IMR-90 (cell line): Measurements from ENCODE around the gene LMX1A. TPM values are rescaled to one million over a fixed set of nuclear protein-coding genes. Genes with fewer than 3 reads are reported as not detected.

Experiments
- ATAC-seq: fragments of 200-7000 bp; cut with Tn5 transposase; 2 replicates; pipeline ENCODE4 v1.9.1; 2020; ENCODE audit warnings: low read depth, mild to moderate bottlenecking, moderate library complexity
- BruUV-seq: library from RNA; stranded (reverse); fragments of 400-500 nt; replicated peaks from 2 replicates; lab custom pipeline; 2021; lab: Mats Ljungman, UMichigan
- CTCF ChIA-PET: fragments of 300-600 bp; formaldehyde crosslinking; extraction: SDS; loops from one replicate; lab custom pipeline; 2021; ENCODE audit warnings: antibody characterized with exemption; lab: Yijun Ruan, JAX
- POLR2A ChIA-PET: fragments of 300-600 bp; sonication (Branson Sonifier 250); formaldehyde crosslinking; loops from one replicate; lab custom pipeline; 2022; ENCODE audit warnings: antibody characterized with exemption; ENCODE audit not compliant: unreplicated experiment; lab: Charles Lee
- DNase-seq: peaks from one replicate; pipeline ENCODE4 v3.0.0; 2013
- H2AFZ ChIP-seq: replicated peaks from 2 replicates; pipeline ENCODE3; 2013; ENCODE audit warnings: low read length, mild to moderate bottlenecking; ENCODE audit not compliant: poor library complexity
- H2AK5ac ChIP-seq: 2 replicates; pipeline ENCODE4 v1.6.1; 2013; ENCODE audit warnings: low read depth, low read length, inconsistent platforms
- H2AK9ac ChIP-seq: replicated peaks from 2 replicates; pipeline ENCODE3; 2013; ENCODE audit warnings: mild to moderate bottlenecking, low read depth, low read length, moderate library complexity; ENCODE audit not compliant: poor library complexity
- H2BK120ac ChIP-seq: 2 replicates; pipeline ENCODE4 v1.6.1; 2013; ENCODE audit warnings: low read depth, low read length, inconsistent platforms
- H2BK15ac ChIP-seq: 3 replicates; pipeline ENCODE4 v1.6.1; 2013; ENCODE audit warnings: low read depth, low read length, inconsistent platforms
- H2BK20ac ChIP-seq: 2 replicates; pipeline ENCODE4 v1.6.1; 2013; ENCODE audit warnings: low read depth, mild to moderate bottlenecking, inconsistent platforms, low read length, moderate library complexity
- H2BK5ac ChIP-seq: 2 replicates; pipeline ENCODE4 v1.6.1; 2013; ENCODE audit warnings: mild to moderate bottlenecking, low read depth, low read length, inconsistent platforms; ENCODE audit not compliant: poor library complexity, severe bottlenecking
- H3K14ac ChIP-seq: replicated peaks from 2 replicates; pipeline ENCODE4 v1.6.1; 2013; ENCODE audit warnings: low read depth, low read length, inconsistent platforms
- H3K18ac ChIP-seq: 2 replicates; pipeline ENCODE4 v1.6.1; 2013; ENCODE audit warnings: low read depth, low read length, control low read depth
- H3K23ac ChIP-seq: 2 replicates; pipeline ENCODE4 v1.6.1; 2013; ENCODE audit warnings: low read depth, low read length, inconsistent platforms
- H3K27ac ChIP-seq: 2 replicates; pipeline ENCODE4 v1.5.1; 2013; ENCODE audit warnings: mild to moderate bottlenecking, control low read depth, low read length; ENCODE audit not compliant: insufficient read depth
- H3K27me3 ChIP-seq: 2 replicates; pipeline ENCODE4 v1.6.1; 2013; ENCODE audit warnings: low read length; ENCODE audit not compliant: control insufficient read depth, insufficient read depth
- H3K36me3 ChIP-seq: 2 replicates; pipeline ENCODE4 v1.6.1; 2013; ENCODE audit warnings: low read length, mixed read lengths; ENCODE audit not compliant: control insufficient read depth, insufficient read depth
- H3K4ac ChIP-seq: 2 replicates; pipeline ENCODE4 v1.6.1; 2013; ENCODE audit warnings: low read depth, low read length, inconsistent platforms
- H3K4me1 ChIP-seq: 2 replicates; pipeline ENCODE4 v1.6.1; 2013; ENCODE audit warnings: low read length, mixed read lengths; ENCODE audit not compliant: control insufficient read depth, insufficient read depth
- H3K4me2 ChIP-seq: 2 replicates; pipeline ENCODE4 v1.6.1; 2013; ENCODE audit warnings: low read depth, mild to moderate bottlenecking, control low read depth, low read length, moderate library complexity
- H3K4me3 ChIP-seq: 2 replicates; pipeline ENCODE4 v1.5.1; 2013; ENCODE audit warnings: low read depth, mild to moderate bottlenecking, control low read depth, low read length, moderate library complexity; ENCODE audit not compliant: insufficient read depth
- H3K56ac ChIP-seq: 2 replicates; pipeline ENCODE4 v1.6.1; 2013; ENCODE audit warnings: low read length, inconsistent platforms; ENCODE audit not compliant: insufficient read depth; ENCODE audit errors: extremely low read depth
- H3K79me1 ChIP-seq, 2 experiments: 2 replicates each; pipeline ENCODE4 v1.6.1; 2013; ENCODE audit warnings: low read length in 2 of 2, inconsistent platforms in 1 of 2, low read depth in 1 of 2
- H3K9ac ChIP-seq: 2 replicates; pipeline ENCODE4 v1.6.1; 2013; ENCODE audit warnings: low read depth, low read length, control low read depth
- H3K9me1 ChIP-seq: 2 replicates; pipeline ENCODE4 v1.6.1; 2013; ENCODE audit warnings: low read length, inconsistent platforms; ENCODE audit not compliant: insufficient read depth
- H3K9me3 ChIP-seq: 2 replicates; pipeline ENCODE4 v1.6.1; 2013; ENCODE audit warnings: low read length; ENCODE audit not compliant: control insufficient read depth, insufficient read depth
- H4K20me1 ChIP-seq: 2 replicates; pipeline ENCODE4 v1.6.1; 2013; ENCODE audit warnings: low read length, inconsistent platforms; ENCODE audit not compliant: insufficient read depth
- H4K5ac ChIP-seq: 2 replicates; pipeline ENCODE4 v1.6.1; 2013; ENCODE audit warnings: mild to moderate bottlenecking, low read depth, low read length, control low read depth
- H4K8ac ChIP-seq, 2 experiments: 2 replicates each; pipeline ENCODE4 v1.6.1; 2013; ENCODE audit warnings: low read depth in 2 of 2, low read length in 2 of 2, control low read depth in 1 of 2, inconsistent platforms in 1 of 2
- H4K91ac ChIP-seq: 2 replicates; pipeline ENCODE4 v1.6.1; 2013; ENCODE audit warnings: low read depth, low read length, inconsistent platforms; ENCODE audit not compliant: insufficient read depth
- CHD1 ChIP-seq: IDR thresholded peaks from 2 replicates; pipeline ENCODE4 v1.6.1; 2012; ENCODE audit warnings: low read depth, low read length, improper control_type of control experiment
- FOS ChIP-seq: fragments of 150-350 bp; IDR thresholded peaks from 2 replicates; pipeline ENCODE4 v1.6.1; 2016; ENCODE audit warnings: low read depth, low read length
- MAFK ChIP-seq: IDR thresholded peaks from 2 replicates; pipeline ENCODE4 v1.6.1; 2012; ENCODE audit warnings: low read depth, low read length, improper control_type of control experiment
- MXI1 ChIP-seq: IDR thresholded peaks from 2 replicates; pipeline ENCODE4 v1.6.1; 2012; ENCODE audit warnings: low read depth, mild to moderate bottlenecking, low read length, moderate library complexity, borderline replicate concordance
- NFE2L2 ChIP-seq: fragments of 150-350 bp; IDR thresholded peaks from 2 replicates; pipeline ENCODE4 v1.6.1; 2016; ENCODE audit warnings: low read depth, mild to moderate bottlenecking, low read length
- POLR2A ChIP-seq: IDR thresholded peaks from 2 replicates; pipeline ENCODE4 v1.6.1; 2012; ENCODE audit warnings: mild to moderate bottlenecking, low read depth, low read length
- RAD21 ChIP-seq: IDR thresholded peaks from 2 replicates; pipeline ENCODE4 v1.6.1; 2012; ENCODE audit warnings: low read length, improper control_type of control experiment
- RFX5 ChIP-seq: IDR thresholded peaks from 2 replicates; pipeline ENCODE4 v1.8.0; 2012; ENCODE audit warnings: low read depth, mild to moderate bottlenecking, low read length, moderate library complexity
- WGBS, 2 experiments: methylation state at CpG; one replicate each; pipeline versions ENCODE4 v1.1.5 to v1.1.7; 2013; ENCODE audit warnings: missing lambda C conversion rate in 2 of 2; ENCODE audit not compliant: insufficient read length in 1 of 2; ENCODE audit errors: extremely low coverage in 2 of 2; 5-methylcytosine and 5-hydroxymethylcytosine counted together
- dilution Hi-C: fragments of 300-500 bp; cut with HindIII; formaldehyde crosslinking; loops from one replicate; pipeline ENCODE4 v1.14.3; 2018; ENCODE audit warnings: low sequenced_read_pairs; ENCODE audit not compliant: unreplicated experiment
- in situ Hi-C: fragments of 300-500 bp; cut with MboI; formaldehyde crosslinking; loops from 3 replicates; pipeline ENCODE4 v1.14.3; 2019; ENCODE audit warnings: low sequenced_read_pairs, inconsistent platforms, mixed read lengths
- intact Hi-C: fragments of 100-400 bp; cut with micrococcal nuclease; formaldehyde crosslinking; loops from 2 replicates; pipeline ENCODE4 v1.10.0; 2022
- polyA plus RNA-seq, 3 experiments: library from polyadenylated mRNA; depleted of rRNA; stranded (reverse); fragments of >200 nt; gene quantifications; 2 replicates each; pipeline ENCODE4 v1.2.3, GENCODE V29; 2012; ENCODE audit warnings: low replicate concordance in 1 of 3
- total RNA-seq: library from RNA; depleted of rRNA; stranded (reverse); fragments of >200 nt; gene quantifications from 2 replicates; pipeline ENCODE4 v1.2.3, GENCODE V29; 2012

Gene LMX1A
- total and polyA plus RNA-seq, 2 of the 4 experiments (the other 2 are of a cell fraction): not detected

DNA sequence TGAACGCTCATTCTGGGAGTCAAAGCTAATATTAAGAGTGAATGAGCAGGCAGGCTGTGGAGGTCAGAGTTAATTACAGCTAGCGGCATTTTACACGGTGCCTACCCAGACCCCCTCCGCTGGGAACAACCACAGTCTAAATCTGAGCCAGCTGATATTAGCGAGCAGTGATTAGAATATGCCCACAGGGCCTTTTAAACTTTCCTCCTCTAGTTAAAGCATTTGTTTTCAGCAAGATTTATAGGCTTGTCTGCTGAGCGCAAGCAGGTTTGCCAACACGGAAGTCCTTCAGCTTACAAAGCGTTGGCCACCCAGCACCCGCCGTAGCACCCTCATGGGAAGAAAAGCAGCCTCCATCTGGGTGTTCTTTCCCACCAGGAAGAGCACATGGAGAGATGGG is 72.1 kb downstream of the LMX1A start:
- no peak overlapping the region for H3K23ac ChIP-seq
- no peak overlapping the region for H2BK15ac ChIP-seq
- H2BK5ac ChIP-seq: no peak overlapping the region
- H3K4me1 ChIP-seq: no peaks in the 10 kb centered on the region
- dilution Hi-C loops: no loop called here
- H3K18ac ChIP-seq: no peak overlapping the region
- ChIA-PET CTCF (no interaction called here), POLR2A (no interaction called here)
- H2AK9ac ChIP-seq: no peak overlapping the region
- no peaks in the 10 kb centered on the region for H3K9me3 ChIP-seq
- intact Hi-C loops: no loop called here
- no peak overlapping the region for H4K5ac ChIP-seq
- no peak for ATAC-seq
- TF ChIP-seq CHD1 (no peak), NFE2L2 (no peak), RAD21 (no peak), MAFK (no peak), FOS (no peak), MXI1 (no peak), POLR2A (no peak), RFX5 (no peak)
- H3K56ac ChIP-seq: no peak overlapping the region
- H3K27me3 ChIP-seq: no peaks in the 10 kb centered on the region
- H3K9ac ChIP-seq: no peak overlapping the region
- H3K79me1 ChIP-seq: no peaks in the 10 kb centered on the region
- H4K20me1 ChIP-seq: no peaks in the 10 kb centered on the region
- BruUV-seq: no TSS peak
- H3K27ac ChIP-seq: no peak overlapping the region
- H3K4me2 ChIP-seq: no peak overlapping the region
- H3K14ac ChIP-seq: no peak overlapping the region
- no peak overlapping the region for H3K4ac ChIP-seq
- no peak overlapping the region for H2AFZ ChIP-seq
- in situ Hi-C loops: no loop called here
- no peak overlapping the region for H4K8ac ChIP-seq
- no peak overlapping the region for H3K4me3 ChIP-seq
- no peak overlapping the region for H4K91ac ChIP-seq
- H3K9me1 ChIP-seq: no peaks in the 10 kb centered on the region
- H2BK20ac ChIP-seq: no peak overlapping the region
- H3K36me3 ChIP-seq: no peaks in the 10 kb centered on the region
- no peak for DNase-seq
- 30% methylated on average over 2 of the region's 10 CpGs; no CpG with 5 or more reads in 1 of the 2 experiments for WGBS, 2 experiments
- H2BK120ac ChIP-seq: no peak overlapping the region
- no peak overlapping the region for H2AK5ac ChIP-seq
